Breast epithelium (tissue), 4 donors: ENCODE data around the gene SPATA6L. TPM values are rescaled to one million over a fixed set of nuclear protein-coding genes. Genes with fewer than 3 reads are reported as not detected.

Experiments used
- DNase-seq, 2 donors: peaks; one replicate each; pipeline ENCODE4 v3.0.0-alpha.2; 2019; ENCODE audit warnings: low spot score in 2 of 2
- H3K27ac ChIP-seq, 2 donors: fragments of 200-600 bp; sonication (generic) in 1 of 2; one replicate each; pipeline ENCODE4 v1.5.1; 2016 to 2019; ENCODE audit warnings: mild to moderate bottlenecking in 1 of 2
- H3K27me3 ChIP-seq, 2 donors: fragments of 200-600 bp; sonication (generic) in 1 of 2; one replicate each; pipeline versions ENCODE4 v1.5.1 to v1.6.0; 2017 to 2019; ENCODE audit warnings: control low read depth in 1 of 2, mild to moderate bottlenecking in 1 of 2
- H3K36me3 ChIP-seq: fragments of 200-600 bp; one replicate; pipeline ENCODE4 v1.5.1; 2019
- H3K4me1 ChIP-seq, 2 donors: fragments of 200-600 bp; sonication (generic); one replicate each; pipeline ENCODE4 v1.5.1; 2016 to 2019; ENCODE audit warnings: control low read depth in 1 of 2
- H3K4me3 ChIP-seq, 3 donors: fragments of 200-600 bp; sonication (generic); 1 replicate in 2 of 3; 2 replicates in 1 of 3; pipeline ENCODE4 v1.5.1; 2016 to 2019; ENCODE audit warnings: mild to moderate bottlenecking in 3 of 3, moderate library complexity in 2 of 3
- H3K9me3 ChIP-seq, 2 donors: fragments of 200-600 bp; sonication (generic) in 1 of 2; one replicate each; pipeline ENCODE4 v1.5.1; 2016 to 2019; ENCODE audit warnings: control low read depth in 1 of 2
- POLR2A ChIP-seq: fragments of 450-650 bp; IDR thresholded peaks from one replicate; pipeline ENCODE4 v1.6.1; 2016; ENCODE audit warnings: antibody characterized with exemption, mild to moderate bottlenecking, moderate library complexity
- POLR2AphosphoS5 ChIP-seq, 3 donors: sonication (generic); formaldehyde crosslinking; IDR thresholded peaks; one replicate each; pipeline ENCODE4 v1.6.1; 2017; ENCODE audit warnings: antibody characterized with exemption in 3 of 3
- intact Hi-C: fragments of 100-400 bp; cut with DNase I; formaldehyde crosslinking; loops from one replicate; pipeline ENCODE4 v1.15.1; 2023; ENCODE audit warnings: low total_unique reads
- total RNA-seq, 3 donors: library from RNA; depleted of rRNA; stranded (reverse); fragments of >200 nt; gene quantifications; one replicate each; pipeline ENCODE4 v1.1.0, GENCODE V29; 2016
- TF ChIP-seq, protein P1 (sequence below), 3 donors: fragments of 450-650 bp; IDR thresholded peaks; one replicate each; pipeline ENCODE4 v1.5.1; 2016 to 2017; ENCODE audit warnings: antibody characterized with exemption in 3 of 3, mild to moderate bottlenecking in 3 of 3, moderate library complexity in 3 of 3

Gene SPATA6L
- total RNA-seq, 3 donors from 2014 or later: 1.4 to 22.5 (median 14.4) TPM

DNA sequence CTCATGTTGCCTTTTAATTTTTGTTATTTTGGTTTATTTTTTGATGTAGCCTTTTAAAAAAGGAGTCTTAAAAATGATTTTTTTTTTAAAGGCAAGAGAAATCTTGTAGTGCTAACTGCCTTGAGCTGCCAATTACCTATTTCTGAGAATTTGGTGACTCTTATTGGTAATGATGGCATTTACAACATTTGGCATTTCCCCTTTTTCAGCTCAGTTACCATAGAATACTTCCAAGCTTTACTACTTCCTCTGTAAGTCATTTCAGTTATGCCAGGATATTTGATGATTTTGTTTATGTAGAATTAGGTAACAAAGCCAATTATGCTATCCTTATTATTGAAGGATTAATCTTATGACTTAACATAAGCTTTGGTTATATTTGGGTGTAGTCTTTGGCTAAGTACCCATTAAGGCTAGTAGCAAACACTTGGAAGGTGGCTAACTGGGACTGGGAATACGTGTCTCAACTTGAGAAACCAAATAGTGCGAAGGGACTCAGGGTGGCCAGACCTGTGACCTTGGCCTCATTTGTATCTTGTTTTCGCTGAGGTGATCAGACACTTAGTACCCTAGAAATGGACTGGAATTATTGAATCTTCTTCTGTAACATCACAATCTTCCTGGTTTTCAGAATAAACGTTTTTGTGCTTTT lies 40.8 kb upstream of the SPATA6L start:
- Histone ChIP-seq H3K9me3 (no peaks in the 10 kb centered on the region), H3K4me1 (no peaks in the 10 kb centered on the region), H3K36me3 (peaks cover 11% of the 10 kb centered on the region), H3K4me3 (no peak overlapping the region), H3K27ac (no peak overlapping the region), H3K27me3 (no peaks in the 10 kb centered on the region)
- no peak for DNase-seq
- TF ChIP-seq, protein P1, sequence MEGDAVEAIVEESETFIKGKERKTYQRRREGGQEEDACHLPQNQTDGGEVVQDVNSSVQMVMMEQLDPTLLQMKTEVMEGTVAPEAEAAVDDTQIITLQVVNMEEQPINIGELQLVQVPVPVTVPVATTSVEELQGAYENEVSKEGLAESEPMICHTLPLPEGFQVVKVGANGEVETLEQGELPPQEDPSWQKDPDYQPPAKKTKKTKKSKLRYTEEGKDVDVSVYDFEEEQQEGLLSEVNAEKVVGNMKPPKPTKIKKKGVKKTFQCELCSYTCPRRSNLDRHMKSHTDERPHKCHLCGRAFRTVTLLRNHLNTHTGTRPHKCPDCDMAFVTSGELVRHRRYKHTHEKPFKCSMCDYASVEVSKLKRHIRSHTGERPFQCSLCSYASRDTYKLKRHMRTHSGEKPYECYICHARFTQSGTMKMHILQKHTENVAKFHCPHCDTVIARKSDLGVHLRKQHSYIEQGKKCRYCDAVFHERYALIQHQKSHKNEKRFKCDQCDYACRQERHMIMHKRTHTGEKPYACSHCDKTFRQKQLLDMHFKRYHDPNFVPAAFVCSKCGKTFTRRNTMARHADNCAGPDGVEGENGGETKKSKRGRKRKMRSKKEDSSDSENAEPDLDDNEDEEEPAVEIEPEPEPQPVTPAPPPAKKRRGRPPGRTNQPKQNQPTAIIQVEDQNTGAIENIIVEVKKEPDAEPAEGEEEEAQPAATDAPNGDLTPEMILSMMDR (IDR thresholded peaks at IDR 0.05): no peak
- no peak for TF ChIP-seq POLR2A
- TF ChIP-seq POLR2AphosphoS5 (IDR thresholded peaks at IDR 0.05): no peak
- intact Hi-C loops: no loop called here

GRCh38 chr9:4706021-4706420 lies 39.7 kb upstream of the SPATA6L start:
- Histone ChIP-seq H3K9me3 (no peaks in the 10 kb centered on the region), H3K27me3 (no peaks in the 10 kb centered on the region), H3K4me1 (no peaks in the 10 kb centered on the region), H3K27ac (no peak overlapping the region), H3K4me3 (no peak overlapping the region), H3K36me3 (peaks cover 11% of the 10 kb centered on the region)
- DNase-seq: no peak
- intact Hi-C loops: no loop called here
- TF ChIP-seq POLR2A (no peak), POLR2AphosphoS5 (IDR thresholded peaks at IDR 0.05) (no peak)
- TF ChIP-seq, protein P1 (IDR thresholded peaks at IDR 0.05): no peak

- Histone ChIP-seq H3K27ac (no peak overlapping the region), H3K9me3 (no peaks in the 10 kb centered on the region), H3K36me3 (peaks cover 11% of the 10 kb centered on the region), H3K27me3 (no peaks in the 10 kb centered on the region), H3K4me1 (no peaks in the 10 kb centered on the region), H3K4me3 (no peak overlapping the region)
- DNase-seq: no peak
- TF ChIP-seq POLR2A (no peak), POLR2AphosphoS5 (IDR thresholded peaks at IDR 0.05) (no peak)
- TF ChIP-seq, protein P1 (IDR thresholded peaks at IDR 0.05): no peak
- intact Hi-C loops: no loop called here
These were observed 37.8 kb upstream of the SPATA6L start for GRCh38 chr9:4704129-4704528.

- Histone ChIP-seq H3K4me1 (no peaks in the 10 kb centered on the region), H3K9me3 (no peaks in the 10 kb centered on the region), H3K36me3 (peaks cover 11% of the 10 kb centered on the region), H3K27me3 (no peaks in the 10 kb centered on the region), H3K4me3 (no peak overlapping the region), H3K27ac (no peak overlapping the region)
- no peak for TF ChIP-seq POLR2AphosphoS5 (IDR thresholded peaks at IDR 0.05)
- TF ChIP-seq, protein P1 (IDR thresholded peaks at IDR 0.05): no peak
- no peak for TF ChIP-seq POLR2A
- intact Hi-C loops: no loop called here
- no peak for DNase-seq
These were observed 35.2 kb upstream of the SPATA6L start for GRCh38 chr9:4701526-4701925.

DNA sequence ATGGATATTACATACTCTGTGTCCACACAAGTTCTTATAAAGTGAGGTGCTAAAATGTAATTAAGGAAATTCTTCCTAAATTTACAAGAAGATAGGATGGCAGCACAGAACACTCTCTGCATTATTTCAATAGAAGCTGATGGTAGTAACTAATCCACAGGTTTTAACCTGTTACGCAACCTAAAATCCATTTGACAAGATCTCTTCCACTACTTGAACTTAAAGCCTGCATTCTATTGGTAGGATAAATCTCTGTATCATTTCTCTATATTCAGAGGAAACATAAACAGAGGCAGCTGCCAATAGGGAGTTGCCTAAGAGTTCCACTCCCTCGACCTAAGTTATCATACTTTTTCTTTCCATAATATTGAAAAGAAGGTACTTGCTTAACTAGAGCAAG lies 34.7 kb upstream of the SPATA6L start:
- intact Hi-C loops: no loop called here
- H3K36me3 ChIP-seq: peaks cover 5% of the 10 kb centered on the region
- H3K27ac ChIP-seq: no peak overlapping the region
- TF ChIP-seq, protein P1 (IDR thresholded peaks at IDR 0.05): no peak
- TF ChIP-seq POLR2AphosphoS5 (IDR thresholded peaks at IDR 0.05) (no peak), POLR2A (no peak)
- no peak for DNase-seq
- H3K4me1 ChIP-seq: no peaks in the 10 kb centered on the region
- H3K27me3 ChIP-seq: no peaks in the 10 kb centered on the region
- no peak overlapping the region for H3K4me3 ChIP-seq
- no peaks in the 10 kb centered on the region for H3K9me3 ChIP-seq
